Measurements from ENCODE around the gene FOXP1. TPM values are rescaled to one million over a fixed set of nuclear protein-coding genes. Genes with fewer than 3 reads are reported as not detected.
"Not testable (repeated sequence)": the region's sequence is repeated elsewhere in the genome, so short reads cannot be mapped to it uniquely, and the experiment has no call there.

Gene FOXP1
- total RNA-seq, 1 experiment from 2014 or later, result 58.4 TPM

DNA sequence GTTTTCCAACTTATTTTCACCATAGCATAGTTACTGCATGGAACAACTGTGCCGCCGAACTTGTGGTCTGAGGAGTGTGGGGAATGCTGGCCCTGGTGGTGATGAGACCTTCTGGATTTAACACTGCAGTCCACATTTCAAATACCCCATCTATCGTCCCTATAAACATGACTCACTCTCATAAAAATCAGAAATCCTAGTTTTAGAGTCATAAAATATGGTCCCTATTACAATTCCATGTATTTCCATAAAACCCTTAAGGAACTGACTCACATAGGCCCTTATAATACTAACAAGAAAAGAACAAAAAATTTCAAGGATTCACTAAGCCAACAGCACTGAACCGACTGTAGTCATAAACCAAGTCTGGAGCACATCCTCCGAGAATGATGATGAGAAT lies 147.2 kb downstream of the FOXP1 start:
- Histone ChIP-seq H3K9me3 (ENCODE audit: low read depth, low read length, poor library complexity, severe bottlenecking) (no peaks in the 10 kb centered on the region), H3K4me3 (ENCODE audit: low read depth, low read length, poor library complexity, severe bottlenecking) (no peak overlapping the region), H3K36me3 (ENCODE audit: insufficient read depth, low read length, poor library complexity, severe bottlenecking) (no peaks in the 10 kb centered on the region), H3K27me3 (replicated peaks; ENCODE audit: insufficient read depth, low read depth, low read length, poor library complexity) (no peaks in the 10 kb centered on the region), H3K27ac (ENCODE audit: low read depth, low read length, poor library complexity, severe bottlenecking) (no peak overlapping the region), H3K4me1 (ENCODE audit: insufficient read depth, low read length, poor library complexity, severe bottlenecking) (no peaks in the 10 kb centered on the region)
- CTCF ChIA-PET, result no interaction called here
- TF ChIP-seq EZH2 (IDR thresholded peaks at IDR 0.05; ENCODE audit: borderline replicate concordance, low read depth, low read length, poor library complexity, severe bottlenecking), result no peak
- TF ChIP-seq, protein P1, sequence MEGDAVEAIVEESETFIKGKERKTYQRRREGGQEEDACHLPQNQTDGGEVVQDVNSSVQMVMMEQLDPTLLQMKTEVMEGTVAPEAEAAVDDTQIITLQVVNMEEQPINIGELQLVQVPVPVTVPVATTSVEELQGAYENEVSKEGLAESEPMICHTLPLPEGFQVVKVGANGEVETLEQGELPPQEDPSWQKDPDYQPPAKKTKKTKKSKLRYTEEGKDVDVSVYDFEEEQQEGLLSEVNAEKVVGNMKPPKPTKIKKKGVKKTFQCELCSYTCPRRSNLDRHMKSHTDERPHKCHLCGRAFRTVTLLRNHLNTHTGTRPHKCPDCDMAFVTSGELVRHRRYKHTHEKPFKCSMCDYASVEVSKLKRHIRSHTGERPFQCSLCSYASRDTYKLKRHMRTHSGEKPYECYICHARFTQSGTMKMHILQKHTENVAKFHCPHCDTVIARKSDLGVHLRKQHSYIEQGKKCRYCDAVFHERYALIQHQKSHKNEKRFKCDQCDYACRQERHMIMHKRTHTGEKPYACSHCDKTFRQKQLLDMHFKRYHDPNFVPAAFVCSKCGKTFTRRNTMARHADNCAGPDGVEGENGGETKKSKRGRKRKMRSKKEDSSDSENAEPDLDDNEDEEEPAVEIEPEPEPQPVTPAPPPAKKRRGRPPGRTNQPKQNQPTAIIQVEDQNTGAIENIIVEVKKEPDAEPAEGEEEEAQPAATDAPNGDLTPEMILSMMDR (conservative IDR thresholded peaks at IDR 0.05; ENCODE audit: low read depth, low read length), result no peak
- DNase-seq (ENCODE audit: low spot score), result no peak
- POLR2A ChIA-PET (ENCODE audit: low non-redundant PET), result no interaction called here
- no TSS peak for BruUV-seq (replicated peaks)
- intact Hi-C loops (cut with micrococcal nuclease; ENCODE audit: unreplicated experiment), result no loop called here

DNA sequence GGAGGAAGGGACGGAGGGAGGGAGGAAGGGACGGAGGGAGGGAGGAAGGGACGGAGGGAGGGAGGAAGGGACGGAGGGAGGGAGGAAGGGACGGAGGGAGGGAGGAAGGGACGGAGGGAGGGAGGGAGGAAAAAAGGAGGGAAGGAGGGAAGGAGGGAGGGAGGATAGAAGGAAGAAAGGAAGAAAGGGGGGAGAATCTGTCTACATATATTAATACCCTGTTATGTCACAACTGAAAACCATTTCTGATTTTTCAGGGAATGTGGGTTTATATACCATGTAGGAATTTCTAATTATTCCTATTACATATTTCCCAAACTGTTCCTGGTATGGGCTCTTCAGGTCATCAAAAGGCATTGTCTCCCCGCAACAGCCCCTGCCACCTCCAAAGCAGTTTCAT lies 147.7 kb downstream of the FOXP1 start:
- POLR2A ChIA-PET (ENCODE audit: low non-redundant PET); H3K27me3 ChIP-seq (replicated peaks; ENCODE audit: insufficient read depth, low read depth, low read length, poor library complexity); intact Hi-C loops (cut with micrococcal nuclease; ENCODE audit: unreplicated experiment); H3K36me3 ChIP-seq (ENCODE audit: insufficient read depth, low read length, poor library complexity, severe bottlenecking); H3K4me3 ChIP-seq (ENCODE audit: low read depth, low read length, poor library complexity, severe bottlenecking); DNase-seq (ENCODE audit: low spot score); H3K9me3 ChIP-seq (ENCODE audit: low read depth, low read length, poor library complexity, severe bottlenecking); BruUV-seq (replicated peaks); CTCF ChIA-PET; H3K27ac ChIP-seq (ENCODE audit: low read depth, low read length, poor library complexity, severe bottlenecking); H3K4me1 ChIP-seq (ENCODE audit: insufficient read depth, low read length, poor library complexity, severe bottlenecking): not testable (repeated sequence)

DNA sequence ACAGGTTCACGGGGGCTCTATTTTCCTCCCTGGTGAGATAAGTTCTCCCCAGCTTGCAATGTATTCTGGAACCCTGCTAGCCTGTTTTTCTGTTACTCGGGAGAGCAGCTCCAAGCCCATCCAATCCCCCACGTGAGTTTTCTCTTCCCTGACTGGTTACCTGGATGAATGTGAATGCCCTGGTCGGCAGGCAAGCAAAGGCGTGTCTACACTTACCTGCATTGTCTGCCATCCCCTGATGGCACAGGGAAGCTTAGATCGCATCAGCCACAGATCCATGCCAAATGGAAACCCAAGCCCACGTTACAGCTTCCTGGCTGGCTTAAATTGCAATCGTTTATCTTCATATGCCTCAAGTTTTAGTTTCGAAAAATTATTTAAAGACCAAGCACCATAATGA lies 149.9 kb downstream of the FOXP1 start:
- ChIA-PET CTCF (no interaction called here), POLR2A (ENCODE audit: low non-redundant PET) (no interaction called here)
- TF ChIP-seq, protein P1 (conservative IDR thresholded peaks at IDR 0.05; ENCODE audit: low read depth, low read length), result no peak
- TF ChIP-seq EZH2 (IDR thresholded peaks at IDR 0.05; ENCODE audit: borderline replicate concordance, low read depth, low read length, poor library complexity, severe bottlenecking), result no peak
- no peaks in the 10 kb centered on the region for H3K4me1 ChIP-seq (ENCODE audit: insufficient read depth, low read length, poor library complexity, severe bottlenecking)
- no peak overlapping the region for H3K4me3 ChIP-seq (ENCODE audit: low read depth, low read length, poor library complexity, severe bottlenecking)
- no peak overlapping the region for H3K27ac ChIP-seq (ENCODE audit: low read depth, low read length, poor library complexity, severe bottlenecking)
- intact Hi-C loops (cut with micrococcal nuclease; ENCODE audit: unreplicated experiment), result no loop called here
- no peak for DNase-seq (ENCODE audit: low spot score)
- no peaks in the 10 kb centered on the region for H3K27me3 ChIP-seq (replicated peaks; ENCODE audit: insufficient read depth, low read depth, low read length, poor library complexity)
- no TSS peak for BruUV-seq (replicated peaks)
- no peaks in the 10 kb centered on the region for H3K9me3 ChIP-seq (ENCODE audit: low read depth, low read length, poor library complexity, severe bottlenecking)
- no peaks in the 10 kb centered on the region for H3K36me3 ChIP-seq (ENCODE audit: insufficient read depth, low read length, poor library complexity, severe bottlenecking)

DNA sequence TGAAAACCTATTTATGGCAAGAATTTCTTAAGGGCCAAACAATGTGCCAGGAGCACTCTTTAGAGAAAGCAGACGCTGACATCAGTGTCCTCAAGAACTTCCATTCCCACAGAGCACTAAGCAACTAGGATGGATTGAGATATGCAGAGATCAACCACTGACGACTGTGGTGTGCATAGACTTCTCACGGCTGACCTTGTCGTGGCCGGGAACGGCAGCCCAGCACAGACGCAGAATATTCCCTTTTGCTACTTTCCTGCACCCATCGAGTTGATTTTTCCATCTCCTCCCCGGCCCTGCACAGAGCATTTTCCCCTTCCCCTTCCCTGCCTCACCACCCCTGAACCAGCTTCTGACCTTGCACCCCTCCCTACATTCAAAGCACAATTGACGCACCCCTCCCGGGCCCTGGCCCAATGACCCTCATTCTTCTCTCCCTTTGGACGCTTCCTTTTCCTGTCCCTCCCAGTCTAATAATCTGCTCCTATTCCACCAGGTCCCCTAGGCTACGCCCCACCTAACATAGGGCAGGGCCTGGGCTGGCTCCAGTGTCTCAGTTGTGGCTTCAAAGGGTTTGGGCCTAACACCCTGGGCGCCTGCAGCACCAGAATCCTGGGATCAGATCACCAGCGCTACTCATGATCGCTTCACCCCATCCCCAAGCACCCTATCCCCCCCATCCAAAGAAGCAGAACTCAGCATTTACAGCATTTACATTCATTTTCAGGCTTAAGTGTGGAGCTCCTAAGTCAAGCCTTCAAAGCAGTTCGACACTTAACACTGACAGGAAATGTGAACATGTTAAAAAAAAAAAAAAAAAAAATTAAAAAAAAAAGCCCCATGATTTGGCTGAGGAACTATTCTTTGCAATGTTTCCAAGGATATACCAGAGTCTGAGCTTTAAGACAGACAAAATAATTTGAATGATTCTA lies 151.2 kb downstream of the FOXP1 start:
- Histone ChIP-seq H3K9me3 (ENCODE audit: low read depth, low read length, poor library complexity, severe bottlenecking) (no peaks in the 10 kb centered on the region), H3K36me3 (ENCODE audit: insufficient read depth, low read length, poor library complexity, severe bottlenecking) (no peaks in the 10 kb centered on the region), H3K4me1 (ENCODE audit: insufficient read depth, low read length, poor library complexity, severe bottlenecking) (no peaks in the 10 kb centered on the region), H3K27me3 (replicated peaks; ENCODE audit: insufficient read depth, low read depth, low read length, poor library complexity) (no peaks in the 10 kb centered on the region), H3K27ac (ENCODE audit: low read depth, low read length, poor library complexity, severe bottlenecking) (no peak overlapping the region), H3K4me3 (ENCODE audit: low read depth, low read length, poor library complexity, severe bottlenecking) (no peak overlapping the region)
- no peak for TF ChIP-seq EZH2 (IDR thresholded peaks at IDR 0.05; ENCODE audit: borderline replicate concordance, low read depth, low read length, poor library complexity, severe bottlenecking)
- TF ChIP-seq, protein P1 (conservative IDR thresholded peaks at IDR 0.05; ENCODE audit: low read depth, low read length), result no peak
- BruUV-seq (replicated peaks), result no TSS peak
- no peak for DNase-seq (ENCODE audit: low spot score)
- POLR2A ChIA-PET (ENCODE audit: low non-redundant PET), result no interaction called here
- intact Hi-C loops (cut with micrococcal nuclease; ENCODE audit: unreplicated experiment), result no loop called here
- CTCF ChIA-PET, result no interaction called here
